GM21717 (cell line): Measurements from ENCODE around the gene TCF3.

Experiments
- ATAC-seq: cut with Tn5 transposase; IDR thresholded peaks from one replicate; pipeline ENCODE4 v1.9.1; 2021; ENCODE audit warnings: mild to moderate bottlenecking, moderate library complexity; ENCODE audit not compliant: unreplicated experiment

Gene TCF3

GRCh38 chr19:1567116-1567847 lies 85.1 kb downstream of the TCF3 start:
- ATAC-seq = no peak

GRCh38 chr19:1566392-1567115 lies 85.9 kb downstream of the TCF3 start:
- ATAC-seq = no peak

GRCh38 chr19:1563251-1563650 lies 89.2 kb downstream of the TCF3 start:
- ATAC-seq = no peak

- no peak for ATAC-seq
Measured at GRCh38 chr19:1561236-1561842, 91.1 kb downstream of the TCF3 start.

- ATAC-seq = no peak
Measured at GRCh38 chr19:1560286-1560882, 92.0 kb downstream of the TCF3 start.
